IMR-90 (cell line): ENCODE data around the gene JAKMIP1. TPM values are rescaled to one million over a fixed set of nuclear protein-coding genes. Genes with fewer than 3 reads are reported as not detected.

Experiments
- ATAC-seq: fragments of 200-7000 bp; cut with Tn5 transposase; 2 replicates; pipeline ENCODE4 v1.9.1; 2020; ENCODE audit warnings: low read depth, mild to moderate bottlenecking, moderate library complexity
- BruUV-seq: library from RNA; stranded (reverse); fragments of 400-500 nt; replicated peaks from 2 replicates; lab custom pipeline; 2021; lab: Mats Ljungman, UMichigan
- CTCF ChIA-PET: fragments of 300-600 bp; formaldehyde crosslinking; extraction: SDS; loops from one replicate; lab custom pipeline; 2021; ENCODE audit warnings: antibody characterized with exemption; lab: Yijun Ruan, JAX
- POLR2A ChIA-PET: fragments of 300-600 bp; sonication (Branson Sonifier 250); formaldehyde crosslinking; loops from one replicate; lab custom pipeline; 2022; ENCODE audit warnings: antibody characterized with exemption; ENCODE audit not compliant: unreplicated experiment; lab: Charles Lee
- DNase-seq: peaks from one replicate; pipeline ENCODE4 v3.0.0; 2013
- H2AFZ ChIP-seq: replicated peaks from 2 replicates; pipeline ENCODE3; 2013; ENCODE audit warnings: low read length, mild to moderate bottlenecking; ENCODE audit not compliant: poor library complexity
- H2AK5ac ChIP-seq: 2 replicates; pipeline ENCODE4 v1.6.1; 2013; ENCODE audit warnings: low read depth, low read length, inconsistent platforms
- H2AK9ac ChIP-seq: replicated peaks from 2 replicates; pipeline ENCODE3; 2013; ENCODE audit warnings: mild to moderate bottlenecking, low read depth, low read length, moderate library complexity; ENCODE audit not compliant: poor library complexity
- H2BK120ac ChIP-seq: 2 replicates; pipeline ENCODE4 v1.6.1; 2013; ENCODE audit warnings: low read depth, low read length, inconsistent platforms
- H2BK15ac ChIP-seq: 3 replicates; pipeline ENCODE4 v1.6.1; 2013; ENCODE audit warnings: low read depth, low read length, inconsistent platforms
- H2BK20ac ChIP-seq: 2 replicates; pipeline ENCODE4 v1.6.1; 2013; ENCODE audit warnings: low read depth, mild to moderate bottlenecking, inconsistent platforms, low read length, moderate library complexity
- H2BK5ac ChIP-seq: 2 replicates; pipeline ENCODE4 v1.6.1; 2013; ENCODE audit warnings: mild to moderate bottlenecking, low read depth, low read length, inconsistent platforms; ENCODE audit not compliant: poor library complexity, severe bottlenecking
- H3K14ac ChIP-seq: replicated peaks from 2 replicates; pipeline ENCODE4 v1.6.1; 2013; ENCODE audit warnings: low read depth, low read length, inconsistent platforms
- H3K18ac ChIP-seq: 2 replicates; pipeline ENCODE4 v1.6.1; 2013; ENCODE audit warnings: low read depth, low read length, control low read depth
- H3K23ac ChIP-seq: 2 replicates; pipeline ENCODE4 v1.6.1; 2013; ENCODE audit warnings: low read depth, low read length, inconsistent platforms
- H3K27ac ChIP-seq: 2 replicates; pipeline ENCODE4 v1.5.1; 2013; ENCODE audit warnings: mild to moderate bottlenecking, control low read depth, low read length; ENCODE audit not compliant: insufficient read depth
- H3K27me3 ChIP-seq: 2 replicates; pipeline ENCODE4 v1.6.1; 2013; ENCODE audit warnings: low read length; ENCODE audit not compliant: control insufficient read depth, insufficient read depth
- H3K36me3 ChIP-seq: 2 replicates; pipeline ENCODE4 v1.6.1; 2013; ENCODE audit warnings: low read length, mixed read lengths; ENCODE audit not compliant: control insufficient read depth, insufficient read depth
- H3K4ac ChIP-seq: 2 replicates; pipeline ENCODE4 v1.6.1; 2013; ENCODE audit warnings: low read depth, low read length, inconsistent platforms
- H3K4me1 ChIP-seq: 2 replicates; pipeline ENCODE4 v1.6.1; 2013; ENCODE audit warnings: low read length, mixed read lengths; ENCODE audit not compliant: control insufficient read depth, insufficient read depth
- H3K4me2 ChIP-seq: 2 replicates; pipeline ENCODE4 v1.6.1; 2013; ENCODE audit warnings: low read depth, mild to moderate bottlenecking, control low read depth, low read length, moderate library complexity
- H3K4me3 ChIP-seq: 2 replicates; pipeline ENCODE4 v1.5.1; 2013; ENCODE audit warnings: low read depth, mild to moderate bottlenecking, control low read depth, low read length, moderate library complexity; ENCODE audit not compliant: insufficient read depth
- H3K56ac ChIP-seq: 2 replicates; pipeline ENCODE4 v1.6.1; 2013; ENCODE audit warnings: low read length, inconsistent platforms; ENCODE audit not compliant: insufficient read depth; ENCODE audit errors: extremely low read depth
- H3K79me1 ChIP-seq, 2 experiments: 2 replicates each; pipeline ENCODE4 v1.6.1; 2013; ENCODE audit warnings: low read length in 2 of 2, inconsistent platforms in 1 of 2, low read depth in 1 of 2
- H3K9ac ChIP-seq: 2 replicates; pipeline ENCODE4 v1.6.1; 2013; ENCODE audit warnings: low read depth, low read length, control low read depth
- H3K9me1 ChIP-seq: 2 replicates; pipeline ENCODE4 v1.6.1; 2013; ENCODE audit warnings: low read length, inconsistent platforms; ENCODE audit not compliant: insufficient read depth
- H3K9me3 ChIP-seq: 2 replicates; pipeline ENCODE4 v1.6.1; 2013; ENCODE audit warnings: low read length; ENCODE audit not compliant: control insufficient read depth, insufficient read depth
- H4K20me1 ChIP-seq: 2 replicates; pipeline ENCODE4 v1.6.1; 2013; ENCODE audit warnings: low read length, inconsistent platforms; ENCODE audit not compliant: insufficient read depth
- H4K5ac ChIP-seq: 2 replicates; pipeline ENCODE4 v1.6.1; 2013; ENCODE audit warnings: mild to moderate bottlenecking, low read depth, low read length, control low read depth
- H4K8ac ChIP-seq, 2 experiments: 2 replicates each; pipeline ENCODE4 v1.6.1; 2013; ENCODE audit warnings: low read depth in 2 of 2, low read length in 2 of 2, control low read depth in 1 of 2, inconsistent platforms in 1 of 2
- H4K91ac ChIP-seq: 2 replicates; pipeline ENCODE4 v1.6.1; 2013; ENCODE audit warnings: low read depth, low read length, inconsistent platforms; ENCODE audit not compliant: insufficient read depth
- BHLHE40 ChIP-seq: fragments of 150-350 bp; IDR thresholded peaks from 2 replicates; pipeline ENCODE4 v1.6.1; 2016; ENCODE audit warnings: mild to moderate bottlenecking, low read depth, low read length
- CEBPB ChIP-seq: IDR thresholded peaks from 2 replicates; pipeline ENCODE4 v1.6.1; 2012; ENCODE audit warnings: low read depth, low read length, improper control_type of control experiment
- CHD1 ChIP-seq: IDR thresholded peaks from 2 replicates; pipeline ENCODE4 v1.6.1; 2012; ENCODE audit warnings: low read depth, low read length, improper control_type of control experiment
- CTCF ChIP-seq: conservative IDR thresholded peaks from 2 replicates; pipeline ENCODE4 v1.5.1; 2012; ENCODE audit warnings: mild to moderate bottlenecking, low read depth, low read length, improper control_type of control experiment
- FOS ChIP-seq: fragments of 150-350 bp; IDR thresholded peaks from 2 replicates; pipeline ENCODE4 v1.6.1; 2016; ENCODE audit warnings: low read depth, low read length
- MAFK ChIP-seq: IDR thresholded peaks from 2 replicates; pipeline ENCODE4 v1.6.1; 2012; ENCODE audit warnings: low read depth, low read length, improper control_type of control experiment
- MAZ ChIP-seq: IDR thresholded peaks from 2 replicates; pipeline ENCODE4 v1.6.1; 2012; ENCODE audit warnings: low read depth, mild to moderate bottlenecking, low read length, improper control_type of control experiment, moderate library complexity, borderline replicate concordance
- MXI1 ChIP-seq: IDR thresholded peaks from 2 replicates; pipeline ENCODE4 v1.6.1; 2012; ENCODE audit warnings: low read depth, mild to moderate bottlenecking, low read length, moderate library complexity, borderline replicate concordance
- NFE2L2 ChIP-seq: fragments of 150-350 bp; IDR thresholded peaks from 2 replicates; pipeline ENCODE4 v1.6.1; 2016; ENCODE audit warnings: low read depth, mild to moderate bottlenecking, low read length
- POLR2A ChIP-seq: IDR thresholded peaks from 2 replicates; pipeline ENCODE4 v1.6.1; 2012; ENCODE audit warnings: mild to moderate bottlenecking, low read depth, low read length
- RAD21 ChIP-seq: IDR thresholded peaks from 2 replicates; pipeline ENCODE4 v1.6.1; 2012; ENCODE audit warnings: low read length, improper control_type of control experiment
- RCOR1 ChIP-seq: IDR thresholded peaks from 2 replicates; pipeline ENCODE4 v1.6.1; 2012; ENCODE audit warnings: mild to moderate bottlenecking, low read length, improper control_type of control experiment; ENCODE audit not compliant: insufficient replicate concordance
- RFX5 ChIP-seq: IDR thresholded peaks from 2 replicates; pipeline ENCODE4 v1.8.0; 2012; ENCODE audit warnings: low read depth, mild to moderate bottlenecking, low read length, moderate library complexity
- SMC3 ChIP-seq: fragments of 150-350 bp; IDR thresholded peaks from 2 replicates; pipeline ENCODE4 v1.6.1; 2016; ENCODE audit warnings: low read depth, mild to moderate bottlenecking, antibody characterized with exemption, low read length, moderate library complexity
- WGBS, 2 experiments: methylation state at CpG; one replicate each; pipeline versions ENCODE4 v1.1.5 to v1.1.7; 2013; ENCODE audit warnings: missing lambda C conversion rate in 2 of 2; ENCODE audit not compliant: insufficient read length in 1 of 2; ENCODE audit errors: extremely low coverage in 2 of 2; 5-methylcytosine and 5-hydroxymethylcytosine counted together
- dilution Hi-C: fragments of 300-500 bp; cut with HindIII; formaldehyde crosslinking; loops from one replicate; pipeline ENCODE4 v1.14.3; 2018; ENCODE audit warnings: low sequenced_read_pairs; ENCODE audit not compliant: unreplicated experiment
- in situ Hi-C: fragments of 300-500 bp; cut with MboI; formaldehyde crosslinking; loops from 3 replicates; pipeline ENCODE4 v1.14.3; 2019; ENCODE audit warnings: low sequenced_read_pairs, inconsistent platforms, mixed read lengths
- intact Hi-C: fragments of 100-400 bp; cut with micrococcal nuclease; formaldehyde crosslinking; loops from 2 replicates; pipeline ENCODE4 v1.10.0; 2022
- polyA plus RNA-seq, 3 experiments: library from polyadenylated mRNA; depleted of rRNA; stranded (reverse); fragments of >200 nt; gene quantifications; 2 replicates each; pipeline ENCODE4 v1.2.3, GENCODE V29; 2012; ENCODE audit warnings: low replicate concordance in 1 of 3
- total RNA-seq: library from RNA; depleted of rRNA; stranded (reverse); fragments of >200 nt; gene quantifications from 2 replicates; pipeline ENCODE4 v1.2.3, GENCODE V29; 2012
- TF ChIP-seq, protein P1 (sequence below): fragments of 150-350 bp; IDR thresholded peaks from 2 replicates; pipeline ENCODE4 v1.6.1; 2017; ENCODE audit warnings: mild to moderate bottlenecking, antibody characterized with exemption, low read length, low read depth
- TF ChIP-seq, protein P2 (sequence below): fragments of 150-350 bp; IDR thresholded peaks from 2 replicates; pipeline ENCODE4 v1.6.1; 2016; ENCODE audit warnings: low read depth, mild to moderate bottlenecking, low read length, moderate library complexity, borderline replicate concordance

JAKMIP1 gene
- total and polyA plus RNA-seq, 2 of the 4 experiments (the other 2 are of a cell fraction) = not detected

- no peak overlapping the region for H3K4ac ChIP-seq
- in situ Hi-C loops = no loop called here
- no peak overlapping the region for H4K91ac ChIP-seq
- no peaks in the 10 kb centered on the region for H3K27me3 ChIP-seq
- no peak overlapping the region for H3K18ac ChIP-seq
- H3K79me1 ChIP-seq = no peaks in the 10 kb centered on the region
- H3K4me2 ChIP-seq = no peak overlapping the region
- H3K4me3 ChIP-seq = no peak overlapping the region
- no peak overlapping the region for H3K27ac ChIP-seq
- DNase-seq (no peak), ATAC-seq (no peak)
- H3K9ac ChIP-seq = no peak overlapping the region
- ChIA-PET POLR2A (no interaction called here), CTCF (no interaction called here)
- H3K9me3 ChIP-seq = 0 out of 2 replicates have a peak, but pooled peaks cover 3% of the 10 kb centered on the region
- no peak overlapping the region for H2AK5ac ChIP-seq
- H3K14ac ChIP-seq = no peak overlapping the region
- no peaks in the 10 kb centered on the region for H3K36me3 ChIP-seq
- no TSS peak for BruUV-seq
- 40% methylated on average over 1 of the region's 3 CpGs; no CpG with 5 or more reads in 1 of the 2 experiments for WGBS, 2 experiments
- no peak overlapping the region for H3K23ac ChIP-seq
- no peak for TF ChIP-seq POLR2A
- TF ChIP-seq NFE2L2 = no peak
- no peak for TF ChIP-seq RFX5
- no peak for TF ChIP-seq MXI1
- TF ChIP-seq RCOR1 = no peak
- no peak for TF ChIP-seq MAZ
- no peak for TF ChIP-seq SMC3
- no peak for TF ChIP-seq CTCF
- TF ChIP-seq, protein P1, sequence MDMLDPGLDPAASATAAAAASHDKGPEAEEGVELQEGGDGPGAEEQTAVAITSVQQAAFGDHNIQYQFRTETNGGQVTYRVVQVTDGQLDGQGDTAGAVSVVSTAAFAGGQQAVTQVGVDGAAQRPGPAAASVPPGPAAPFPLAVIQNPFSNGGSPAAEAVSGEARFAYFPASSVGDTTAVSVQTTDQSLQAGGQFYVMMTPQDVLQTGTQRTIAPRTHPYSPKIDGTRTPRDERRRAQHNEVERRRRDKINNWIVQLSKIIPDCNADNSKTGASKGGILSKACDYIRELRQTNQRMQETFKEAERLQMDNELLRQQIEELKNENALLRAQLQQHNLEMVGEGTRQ = no peak
- no peak for TF ChIP-seq CHD1
- no peak for TF ChIP-seq CEBPB
- no peak for TF ChIP-seq FOS
- TF ChIP-seq, protein P2, sequence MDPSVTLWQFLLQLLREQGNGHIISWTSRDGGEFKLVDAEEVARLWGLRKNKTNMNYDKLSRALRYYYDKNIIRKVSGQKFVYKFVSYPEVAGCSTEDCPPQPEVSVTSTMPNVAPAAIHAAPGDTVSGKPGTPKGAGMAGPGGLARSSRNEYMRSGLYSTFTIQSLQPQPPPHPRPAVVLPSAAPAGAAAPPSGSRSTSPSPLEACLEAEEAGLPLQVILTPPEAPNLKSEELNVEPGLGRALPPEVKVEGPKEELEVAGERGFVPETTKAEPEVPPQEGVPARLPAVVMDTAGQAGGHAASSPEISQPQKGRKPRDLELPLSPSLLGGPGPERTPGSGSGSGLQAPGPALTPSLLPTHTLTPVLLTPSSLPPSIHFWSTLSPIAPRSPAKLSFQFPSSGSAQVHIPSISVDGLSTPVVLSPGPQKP = no peak
- TF ChIP-seq MAFK = no peak
- no peak for TF ChIP-seq RAD21
- TF ChIP-seq BHLHE40 = no peak
- H2BK120ac ChIP-seq = no peak overlapping the region
- no peaks in the 10 kb centered on the region for H3K9me1 ChIP-seq
- H4K8ac ChIP-seq = no peak overlapping the region
- no peak overlapping the region for H2BK20ac ChIP-seq
- no peak overlapping the region for H2BK15ac ChIP-seq
- H2BK5ac ChIP-seq = no peak overlapping the region
- no peak overlapping the region for H2AK9ac ChIP-seq
- H3K4me1 ChIP-seq = no peaks in the 10 kb centered on the region
- no peak overlapping the region for H3K56ac ChIP-seq
- no peaks in the 10 kb centered on the region for H4K20me1 ChIP-seq
- H2AFZ ChIP-seq = no peak overlapping the region
- H4K5ac ChIP-seq = no peak overlapping the region
- intact Hi-C loops = no loop called here
- dilution Hi-C loops = no loop called here
Measured at GRCh38 chr4:6002926-6003325, 197.4 kb downstream of the JAKMIP1 start.
